Gastroesophageal sphincter (tissue), 4 donors: ENCODE results near the gene AQR. TPM values are rescaled to one million over a fixed set of nuclear protein-coding genes. Genes with fewer than 3 reads are reported as not detected.

Source experiments
- ATAC-seq: fragments of 150-250 bp; one replicate; pipeline ENCODE4 v1.9.1; 2016; ENCODE audit warnings: mild to moderate bottlenecking, moderate library complexity
- H3K27ac ChIP-seq, 4 donors: fragments of 200-600 bp; sonication (generic) in 3 of 4; 1 replicate in 3 of 4; 2 replicates in 1 of 4; pipeline ENCODE4 v1.5.1; 2016 to 2019
- H3K27me3 ChIP-seq: fragments of 200-600 bp; sonication (generic); one replicate; pipeline ENCODE4 v1.5.1; 2019
- H3K36me3 ChIP-seq, 2 donors: fragments of 200-600 bp; sonication (generic); one replicate each; pipeline ENCODE4 v1.5.1; 2019; ENCODE audit warnings: control low read depth in 1 of 2
- H3K4me1 ChIP-seq, 3 donors: fragments of 200-600 bp; sonication (generic); 1 replicate in 2 of 3; 2 replicates in 1 of 3; pipeline ENCODE4 v1.5.1; 2016 to 2019; ENCODE audit warnings: control low read depth in 2 of 3
- H3K4me3 ChIP-seq, 2 donors: fragments of 200-600 bp; sonication (generic); one replicate each; pipeline ENCODE4 v1.5.1; 2019; ENCODE audit warnings: mild to moderate bottlenecking in 1 of 2, moderate library complexity in 1 of 2
- H3K9me3 ChIP-seq, 3 donors: fragments of 200-600 bp; sonication (generic); one replicate each; pipeline ENCODE4 v1.5.1; 2017 to 2019; ENCODE audit warnings: control low read depth in 2 of 3
- CTCF ChIP-seq, 4 experiments: fragments of 200-600 bp in 2 of 4; fragments of 450-650 bp in 2 of 4; sonication (generic) in 1 of 4; IDR thresholded peaks; one replicate each; pipeline ENCODE4 v1.5.1; 2017 to 2019; ENCODE audit warnings: antibody characterized with exemption in 4 of 4, mild to moderate bottlenecking in 2 of 4, moderate library complexity in 2 of 4
- EP300 ChIP-seq: sonication (generic); formaldehyde crosslinking; IDR thresholded peaks from one replicate; pipeline ENCODE4 v1.6.1; 2017; ENCODE audit warnings: antibody characterized with exemption, mild to moderate bottlenecking
- POLR2A ChIP-seq, 2 donors: fragments of 450-650 bp; IDR thresholded peaks; one replicate each; pipeline ENCODE4 v1.6.1; 2017; ENCODE audit warnings: antibody characterized with exemption in 2 of 2, mild to moderate bottlenecking in 2 of 2, moderate library complexity in 1 of 2
- POLR2AphosphoS5 ChIP-seq: sonication (generic); formaldehyde crosslinking; IDR thresholded peaks from one replicate; pipeline ENCODE4 v1.6.1; 2017; ENCODE audit warnings: antibody characterized with exemption
- WGBS, 2 donors: methylation state at CpG; one replicate each; pipeline ENCODE4 v1.1.5; 2018; ENCODE audit warnings: low coverage in 1 of 2; 5-methylcytosine and 5-hydroxymethylcytosine counted together
- total RNA-seq, 4 donors: library from RNA; depleted of rRNA; stranded (reverse); fragments of >200 nt; gene quantifications; one replicate each; pipeline ENCODE4 v1.1.0, GENCODE V29; 2016

The AQR gene
- total RNA-seq, 4 donors from 2014 or later = 16.4 to 26.9 (median 24.7) TPM

DNA sequence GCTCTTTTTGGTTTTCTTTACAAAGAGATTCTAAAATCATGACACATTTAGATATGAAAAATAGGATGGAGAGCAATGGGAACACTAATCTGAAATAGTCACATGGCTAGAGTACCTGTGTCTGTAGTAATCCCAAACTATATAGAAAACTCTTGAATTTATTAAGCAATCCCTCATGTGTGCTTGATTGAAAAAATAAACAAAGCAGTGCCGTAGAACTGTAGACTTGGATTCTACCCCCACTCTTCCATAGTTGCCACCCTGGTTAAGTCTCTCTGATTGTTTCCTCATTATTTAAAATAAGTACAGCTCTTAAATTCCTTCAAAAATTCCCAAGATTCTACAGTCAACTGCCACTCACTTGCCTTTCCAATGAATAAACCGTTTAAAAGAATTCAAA is 115.3 kb downstream of the AQR start:
- Histone ChIP-seq H3K27ac (no peak overlapping the region), H3K4me3 (no peak overlapping the region), H3K36me3 (peaks cover 0 to 26% of the 10 kb centered on the region in 2 donors), H3K27me3 (no peaks in the 10 kb centered on the region), H3K9me3 (no peaks in the 10 kb centered on the region), H3K4me1 (peaks cover 9 to 53% (median 12%) of the 10 kb centered on the region in 3 donors)
- TF ChIP-seq CTCF (IDR thresholded peaks at IDR 0.05) = no peak
- no peak for TF ChIP-seq POLR2AphosphoS5
- TF ChIP-seq POLR2A (IDR thresholded peaks at IDR 0.05) = no peak
- no peak for TF ChIP-seq EP300
- ATAC-seq = no peak
- 50 to 54% methylated on average over 1 to 2 of the region's 2 CpGs for WGBS, 2 donors

GRCh38 chr15:34853001-34853758 is 116.4 kb downstream of the AQR start:
- WGBS, 2 donors = 6 to 36% methylated on average over 2 of the region's 2 CpGs
- Histone ChIP-seq H3K4me1 (peaks cover 9 to 53% (median 12%) of the 10 kb centered on the region in 3 donors), H3K27ac (peak overlapping the region in 2 of 4 donors; percentile 25 to 28), H3K27me3 (no peaks in the 10 kb centered on the region), H3K36me3 (peaks cover 0 to 18% of the 10 kb centered on the region in 2 donors), H3K9me3 (no peaks in the 10 kb centered on the region), H3K4me3 (no peak overlapping the region)
- TF ChIP-seq POLR2AphosphoS5 = peak; percentile 73
- TF ChIP-seq POLR2A (IDR thresholded peaks at IDR 0.05) = no peak
- peak; percentile 83 for ATAC-seq

GRCh38 chr15:34851751-34852150 is 117.8 kb downstream of the AQR start:
- H3K4me3 ChIP-seq = no peak overlapping the region
- H3K27me3 ChIP-seq = no peaks in the 10 kb centered on the region
- peaks cover 0 to 4% of the 10 kb centered on the region in 2 donors for H3K36me3 ChIP-seq
- no peak for ATAC-seq
- H3K27ac ChIP-seq = no peak overlapping the region
- WGBS, 2 donors = 68 to 73% methylated on average over 3 to 4 of the region's 4 CpGs
- TF ChIP-seq POLR2A (IDR thresholded peaks at IDR 0.05) = no peak
- no peak for TF ChIP-seq EP300
- TF ChIP-seq POLR2AphosphoS5 = peak; percentile 48
- TF ChIP-seq CTCF (IDR thresholded peaks at IDR 0.05) = no peak
- H3K4me1 ChIP-seq = peaks cover 9 to 53% (median 12%) of the 10 kb centered on the region in 3 donors
- no peaks in the 10 kb centered on the region for H3K9me3 ChIP-seq

- WGBS, 2 donors = 96 to 100% methylated on average over 3 of the region's 3 CpGs
- Histone ChIP-seq H3K36me3 (no peaks in the 10 kb centered on the region), H3K27ac (no peak overlapping the region), H3K4me1 (peaks cover 9 to 49% (median 12%) of the 10 kb centered on the region in 3 donors), H3K27me3 (no peaks in the 10 kb centered on the region), H3K4me3 (no peak overlapping the region), H3K9me3 (no peaks in the 10 kb centered on the region)
- ATAC-seq = no peak
- TF ChIP-seq POLR2A (IDR thresholded peaks at IDR 0.05) (no peak), CTCF (IDR thresholded peaks at IDR 0.05) (no peak), POLR2AphosphoS5 (no peak), EP300 (no peak)
Measured at GRCh38 chr15:34851007-34851406, 118.5 kb downstream of the AQR start.

- peaks cover under 1 to 40% (median 7%) of the 10 kb centered on the region in 3 donors for H3K4me1 ChIP-seq
- no peak for ATAC-seq
- no peaks in the 10 kb centered on the region for H3K27me3 ChIP-seq
- no peaks in the 10 kb centered on the region for H3K36me3 ChIP-seq
- TF ChIP-seq POLR2AphosphoS5 (no peak), POLR2A (IDR thresholded peaks at IDR 0.05) (no peak), CTCF (IDR thresholded peaks at IDR 0.05) (no peak), EP300 (no peak)
- 49% methylated on average over 6 of the region's 10 CpGs; no CpG with 5 or more reads in 1 of the 2 donors for WGBS, 2 donors
- no peak overlapping the region for H3K27ac ChIP-seq
- no peak overlapping the region for H3K4me3 ChIP-seq
- no peaks in the 10 kb centered on the region for H3K9me3 ChIP-seq
Measured at GRCh38 chr15:34850121-34850520, 119.4 kb downstream of the AQR start.
